Epithelial cell of prostate (primary cell): ENCODE data around the gene CCDC3.

ENCODE experiments used
- DNase-seq: peaks from one replicate; pipeline ENCODE4 v3.0.0-alpha.2; 2011; ENCODE audit warnings: low read depth, low spot score
- H3K27ac ChIP-seq: fragments of 450-650 bp; 2 replicates; pipeline ENCODE4 v1.5.1; 2017; ENCODE audit warnings: mild to moderate bottlenecking

CCDC3 gene

DNA sequence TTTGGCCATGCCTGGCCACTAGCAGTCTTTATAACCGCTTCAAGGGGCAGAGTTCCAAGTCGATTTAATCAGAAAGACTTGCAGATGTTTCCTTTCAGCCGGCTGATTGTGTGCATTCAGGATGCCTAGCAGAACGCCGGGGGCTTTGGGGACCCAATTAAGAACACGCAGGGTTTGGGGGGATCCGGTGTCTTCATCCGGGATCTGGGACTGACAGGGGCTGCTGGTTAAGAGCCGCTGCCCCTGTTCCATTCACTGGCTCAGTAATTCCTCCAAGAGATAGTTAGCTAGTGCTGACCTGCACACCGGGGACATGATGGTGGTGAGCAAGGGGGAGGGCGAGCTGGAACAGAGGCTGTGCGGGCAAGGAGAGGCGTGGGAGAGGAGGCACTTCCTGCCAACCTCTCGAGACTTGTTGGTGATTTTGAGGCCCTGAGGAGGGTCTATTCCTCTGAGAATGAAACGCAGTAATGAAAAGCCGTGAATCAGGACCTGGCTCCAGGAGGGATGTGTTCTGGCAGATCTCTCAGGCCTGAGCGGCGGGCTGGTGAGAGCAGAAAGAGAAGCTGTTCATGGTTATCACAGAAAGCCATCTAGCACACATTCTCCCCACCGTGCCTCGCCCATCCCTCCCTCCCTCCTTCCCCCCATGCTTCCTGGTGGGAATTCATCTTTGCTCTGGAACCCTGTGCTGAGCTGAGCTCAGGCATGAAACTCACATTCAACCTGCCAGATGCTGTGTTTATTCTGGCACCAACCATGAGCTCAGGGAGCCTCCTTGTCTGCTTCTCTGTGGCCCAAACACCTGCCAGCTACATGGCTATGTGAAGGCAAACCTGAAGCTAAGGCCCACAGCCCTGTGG, 152.0 kb downstream of the CCDC3 start:
- H3K27ac ChIP-seq = peak overlapping the region; percentile 50

GRCh38 chr10:12848439-12849173, 152.9 kb downstream of the CCDC3 start:
- H3K27ac ChIP-seq = peak overlapping the region; percentile 50
- no peak for DNase-seq

More for the DNA sequence above, 152.0 kb downstream of the CCDC3 start:
- peak; percentile 45 for DNase-seq

GRCh38 chr10:12847361-12847975, 154.0 kb downstream of the CCDC3 start:
- H3K27ac ChIP-seq = no peak overlapping the region
- DNase-seq = no peak

- H3K27ac ChIP-seq = no peak overlapping the region
- DNase-seq = no peak
Observed at GRCh38 chr10:12846718-12847117, 154.8 kb downstream of the CCDC3 start.
